NCI-H526 (cell line): ENCODE measurements around the gene ARHGAP22.

Source experiments
- DNase-seq, 2 experiments: peaks; one replicate each; lab custom pipeline; 2025; lab: John Stamatoyannopoulos, UW

ARHGAP22 gene

DNA sequence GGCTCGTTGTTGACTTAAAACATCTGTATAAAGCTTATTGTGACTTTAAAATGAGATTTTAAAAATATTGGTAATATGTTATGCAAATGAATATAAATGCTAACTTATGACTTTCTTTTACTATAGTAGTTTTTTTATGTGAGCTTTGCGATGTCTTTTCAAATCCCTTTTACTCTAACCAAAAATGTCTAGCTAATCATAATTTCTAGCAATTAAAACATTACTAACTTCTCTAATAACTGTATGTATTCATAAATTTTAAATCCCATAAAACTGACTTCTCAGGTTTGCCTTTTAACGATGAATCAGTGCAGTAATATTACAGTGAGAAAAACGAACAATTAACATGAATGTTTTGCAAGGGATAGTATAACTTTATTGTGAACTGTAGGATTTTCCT, 185.2 kb downstream of the ARHGAP22 start:
- no peak for DNase-seq

DNA sequence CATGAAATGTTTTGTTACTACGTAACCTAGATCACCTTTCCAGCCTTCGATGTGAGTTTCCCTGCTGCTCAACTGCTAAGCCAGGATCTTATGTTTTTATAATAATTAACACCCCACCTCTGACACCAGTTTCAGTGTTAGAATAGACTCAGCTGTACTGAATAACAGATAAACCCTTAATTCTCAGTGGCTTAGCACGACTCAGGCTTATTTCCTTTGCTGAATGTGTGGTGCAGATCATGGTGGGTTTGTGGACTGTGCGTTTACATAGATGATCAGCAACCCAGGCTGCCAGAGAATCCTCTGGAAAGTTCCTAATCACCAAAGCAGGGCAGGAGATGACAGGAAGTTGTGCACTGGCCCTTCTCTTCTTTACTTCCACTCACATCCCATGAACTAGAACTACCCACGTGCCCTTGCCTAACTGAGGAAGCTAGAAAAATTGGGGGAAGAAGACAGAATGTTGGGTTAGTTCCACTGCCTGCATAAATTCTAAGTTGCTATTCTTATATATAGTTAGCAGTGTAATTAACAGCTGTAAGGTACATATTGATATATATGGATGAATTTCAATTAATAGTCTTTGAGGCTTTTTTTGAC, 186.6 kb downstream of the ARHGAP22 start:
- no peak for DNase-seq

DNA sequence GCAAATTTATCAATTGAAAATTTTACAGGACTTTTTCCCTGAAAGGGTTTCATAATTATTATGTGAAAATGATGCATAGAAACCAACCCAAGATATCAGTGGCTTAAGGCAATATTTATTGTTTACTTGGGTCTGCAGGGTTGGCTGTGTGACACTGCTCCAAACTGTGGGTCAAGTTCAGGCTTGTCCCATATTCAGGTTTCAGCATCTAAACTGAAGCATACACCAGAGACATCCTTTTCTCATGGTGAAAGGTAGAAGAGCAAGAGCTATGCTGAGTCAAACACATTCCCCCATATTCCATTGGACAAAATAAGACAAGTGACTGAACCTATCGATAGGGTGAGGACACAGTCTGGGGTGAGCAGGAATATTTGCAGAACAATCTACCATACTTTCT, 187.5 kb downstream of the ARHGAP22 start:
- DNase-seq: no peak

DNA sequence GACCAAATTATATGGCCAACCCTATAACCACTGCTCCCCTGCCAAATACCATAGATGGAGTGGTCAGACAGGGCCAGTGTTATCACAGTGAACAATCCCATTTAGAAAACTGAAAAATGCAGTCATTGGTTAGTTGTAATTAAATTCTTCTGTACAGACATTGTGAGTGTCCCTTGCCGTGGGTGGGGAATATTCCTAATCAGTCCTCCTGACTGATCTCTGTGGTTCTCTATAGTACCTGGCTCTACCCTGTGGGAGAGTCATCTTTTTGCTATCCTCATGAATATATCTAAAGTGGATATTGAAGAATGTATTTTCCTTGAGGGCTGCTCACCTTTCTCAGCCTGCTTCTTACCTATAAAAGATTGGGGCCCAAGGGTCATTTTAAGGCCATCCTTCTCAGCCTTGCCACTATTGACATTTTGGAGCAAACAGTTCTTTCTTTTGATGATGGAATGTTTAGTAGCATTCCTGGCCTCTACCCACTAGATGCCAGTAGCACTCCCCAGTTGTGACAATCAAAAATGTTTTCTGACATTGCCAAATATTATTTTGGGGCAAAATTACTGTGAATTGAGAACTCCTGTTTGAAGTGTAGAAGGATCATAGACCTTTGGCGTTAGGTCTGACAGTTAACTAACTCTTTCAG, 188.2 kb downstream of the ARHGAP22 start:
- DNase-seq: no peak

DNA sequence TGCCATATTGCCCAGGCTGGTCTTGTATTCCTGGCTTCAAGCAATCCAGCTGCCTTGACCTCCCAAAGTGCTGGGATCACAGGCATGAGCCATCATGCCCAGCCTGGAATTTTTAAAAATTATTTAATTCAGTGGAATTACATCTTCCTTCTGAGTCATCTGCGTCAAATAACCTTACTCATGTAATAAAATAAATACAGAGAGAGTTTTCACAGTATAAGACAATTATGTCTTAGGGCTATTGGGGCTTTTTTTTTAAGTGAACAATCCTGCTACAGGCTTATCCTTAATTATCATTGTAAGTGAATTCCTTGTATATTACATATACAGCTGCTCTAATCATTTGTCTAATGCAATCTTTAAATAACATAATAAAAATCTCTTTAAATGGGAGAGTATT, 190.1 kb downstream of the ARHGAP22 start:
- DNase-seq: no peak

DNA sequence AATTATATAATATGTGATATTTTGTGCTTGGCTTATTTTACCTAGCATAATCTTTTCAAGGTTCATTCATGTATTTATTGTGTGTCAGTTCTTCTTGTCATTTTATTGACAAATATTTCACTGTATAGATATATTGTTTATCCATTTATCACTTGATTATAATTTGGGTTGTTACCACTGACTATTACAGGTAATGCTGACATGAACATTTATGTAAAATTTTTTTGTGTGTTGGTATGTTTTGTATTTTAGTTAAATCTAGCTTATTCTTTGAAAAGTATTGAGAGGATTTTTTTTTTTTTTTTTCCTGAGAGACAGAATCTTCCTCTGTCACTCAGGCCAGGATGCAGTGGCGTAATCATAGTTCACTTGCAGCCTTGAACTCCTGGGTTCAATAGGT, 190.7 kb downstream of the ARHGAP22 start:
- DNase-seq: no peak

DNA sequence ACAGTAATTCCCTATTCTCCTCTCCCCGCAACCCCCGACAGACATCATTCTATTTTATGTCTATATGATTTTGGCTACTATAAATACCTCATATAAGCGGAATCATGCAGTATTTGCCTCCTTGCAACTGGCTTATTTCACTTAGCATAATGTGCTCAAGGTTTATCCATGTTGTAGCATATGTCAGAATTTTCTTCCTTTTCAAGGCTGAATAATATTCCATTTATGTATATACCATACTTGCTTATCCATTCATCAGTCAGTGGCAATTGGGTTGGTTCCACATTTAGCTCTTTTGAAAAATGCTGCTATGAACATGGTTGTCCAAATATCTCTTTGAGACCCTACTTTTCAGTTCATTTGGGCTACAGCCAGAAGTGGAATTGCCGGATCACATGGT, 191.9 kb downstream of the ARHGAP22 start:
- no peak for DNase-seq

DNA sequence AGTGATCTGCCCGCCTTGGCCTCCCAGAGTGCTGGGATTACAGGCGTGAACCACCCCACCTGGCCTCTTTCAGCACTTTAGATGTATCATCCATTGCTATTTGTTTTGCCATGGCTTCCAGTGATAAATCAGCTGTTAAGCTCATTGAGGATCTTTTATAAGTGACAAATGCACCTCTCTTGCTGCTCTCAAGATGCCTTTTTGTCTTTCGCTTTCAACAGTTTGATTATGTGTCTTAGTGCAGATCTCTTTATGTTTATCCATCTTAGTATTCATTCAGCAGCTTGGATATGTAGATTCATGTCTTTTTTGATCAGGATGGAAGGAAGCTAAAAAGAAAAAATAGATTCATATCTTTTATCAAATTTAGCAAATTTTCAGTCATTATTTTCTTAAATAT, 192.8 kb downstream of the ARHGAP22 start:
- no peak for DNase-seq

DNA sequence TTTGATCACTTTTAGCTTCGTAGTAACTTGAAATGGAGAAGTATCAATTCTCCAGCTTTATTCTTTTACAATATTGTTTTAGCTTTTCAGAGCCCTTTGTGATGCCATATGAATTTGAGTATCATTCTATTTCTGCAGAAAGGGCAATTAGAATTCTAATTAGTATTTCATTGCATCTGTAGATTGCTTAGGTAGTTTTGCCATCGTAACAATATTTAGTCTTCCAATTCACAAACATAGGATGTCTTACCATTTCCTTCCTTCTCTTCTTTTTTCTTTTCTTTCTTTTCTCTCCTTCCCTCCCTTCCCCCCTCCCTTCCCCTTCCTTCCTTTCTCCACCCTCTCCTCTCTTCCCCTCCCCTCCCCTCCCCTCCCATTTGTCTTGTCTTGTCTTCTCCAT, 193.4 kb downstream of the ARHGAP22 start:
- no peak for DNase-seq

DNA sequence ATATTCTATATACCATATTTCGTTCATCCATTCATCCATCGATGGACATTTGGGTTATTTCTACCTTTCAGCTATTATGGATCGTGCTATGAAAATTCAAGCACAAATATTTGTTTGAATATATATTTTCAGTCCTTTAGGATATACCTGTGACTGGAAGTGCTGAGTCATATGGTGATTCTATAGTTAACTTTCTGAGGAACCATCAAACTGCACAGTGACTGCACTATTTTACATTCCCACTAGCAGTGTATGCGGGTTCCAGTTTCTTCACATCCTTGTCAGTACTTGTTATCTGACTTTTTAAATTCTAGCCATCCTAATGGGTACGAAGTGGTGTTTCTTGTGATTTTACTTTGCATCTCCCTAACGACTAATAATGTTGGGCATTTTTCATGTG, 194.4 kb downstream of the ARHGAP22 start:
- DNase-seq: no peak

DNA sequence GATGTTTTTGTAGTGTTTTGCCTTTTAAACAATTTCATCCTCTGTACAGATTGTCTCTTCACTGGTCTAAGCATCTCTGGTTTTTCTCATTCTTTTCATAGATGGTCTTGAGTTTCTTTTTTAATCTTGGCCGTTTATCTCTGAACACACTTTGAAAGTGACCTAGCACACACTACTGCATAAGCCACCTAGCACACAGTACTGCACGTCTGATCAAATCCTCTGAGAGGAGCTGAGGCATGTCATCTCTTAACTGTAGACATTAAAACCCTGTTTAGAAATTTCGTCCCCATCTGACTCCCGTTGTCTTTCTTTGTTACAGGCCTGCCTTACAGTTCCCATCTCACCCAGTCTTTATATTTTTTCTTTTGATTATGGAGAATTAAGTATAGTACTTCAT, 198.2 kb downstream of the ARHGAP22 start:
- no peak for DNase-seq

DNA sequence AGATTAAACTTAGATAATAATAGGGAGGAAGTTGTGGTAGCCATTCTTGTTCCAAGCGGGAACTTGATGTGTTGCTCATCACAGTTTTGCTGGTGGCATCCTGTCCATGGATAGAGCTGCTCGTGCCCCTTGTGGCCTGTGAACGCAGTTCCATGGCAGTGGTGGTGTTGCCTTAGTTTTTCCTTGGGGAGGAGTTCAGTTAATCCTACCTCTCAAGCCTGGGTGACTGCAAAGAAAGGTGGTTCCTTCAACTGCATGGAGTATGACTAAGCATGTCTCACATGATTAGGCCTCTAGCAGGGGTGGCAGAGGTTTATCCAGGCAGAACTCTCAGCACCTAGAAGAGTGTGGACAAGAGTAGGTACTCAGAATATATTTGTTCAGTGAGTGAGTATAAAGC, 198.7 kb downstream of the ARHGAP22 start:
- DNase-seq: no peak

DNA sequence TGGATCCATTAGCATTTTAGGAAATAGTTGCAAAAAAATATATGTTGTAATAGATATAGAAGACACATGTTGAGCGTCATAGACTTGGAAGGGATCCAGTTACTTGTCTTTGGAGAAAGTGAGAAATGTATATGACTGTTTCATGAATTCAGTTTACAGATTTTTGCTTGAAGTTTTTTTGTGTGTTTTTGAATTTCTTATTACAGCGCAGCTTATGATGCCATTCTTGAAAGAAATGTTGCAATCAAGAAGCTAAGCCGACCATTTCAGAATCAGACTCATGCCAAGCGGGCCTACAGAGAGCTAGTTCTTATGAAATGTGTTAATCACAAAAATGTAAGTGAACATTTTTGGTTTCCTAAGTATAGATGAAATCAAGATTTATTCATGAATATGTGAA, 200.2 kb downstream of the ARHGAP22 start:
- DNase-seq: no peak

DNA sequence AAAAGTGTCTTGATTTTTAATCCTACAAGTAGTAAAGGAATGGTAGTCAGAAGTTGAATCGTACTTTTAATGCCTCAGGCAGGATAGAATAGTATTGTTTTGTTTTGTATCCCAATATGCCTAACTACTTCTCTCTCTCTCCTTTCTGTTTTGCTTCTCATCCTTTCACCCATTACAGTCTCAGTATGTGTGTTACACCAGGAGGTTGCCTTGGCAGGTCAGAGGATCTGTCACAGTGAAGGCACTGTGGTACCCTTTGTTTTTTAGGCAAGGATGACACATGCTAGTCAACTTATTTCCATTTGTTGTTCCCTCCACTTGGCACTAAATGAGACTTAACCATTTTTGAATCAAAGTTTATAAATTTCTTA, 204.0 kb downstream of the ARHGAP22 start:
- DNase-seq: no peak

DNA sequence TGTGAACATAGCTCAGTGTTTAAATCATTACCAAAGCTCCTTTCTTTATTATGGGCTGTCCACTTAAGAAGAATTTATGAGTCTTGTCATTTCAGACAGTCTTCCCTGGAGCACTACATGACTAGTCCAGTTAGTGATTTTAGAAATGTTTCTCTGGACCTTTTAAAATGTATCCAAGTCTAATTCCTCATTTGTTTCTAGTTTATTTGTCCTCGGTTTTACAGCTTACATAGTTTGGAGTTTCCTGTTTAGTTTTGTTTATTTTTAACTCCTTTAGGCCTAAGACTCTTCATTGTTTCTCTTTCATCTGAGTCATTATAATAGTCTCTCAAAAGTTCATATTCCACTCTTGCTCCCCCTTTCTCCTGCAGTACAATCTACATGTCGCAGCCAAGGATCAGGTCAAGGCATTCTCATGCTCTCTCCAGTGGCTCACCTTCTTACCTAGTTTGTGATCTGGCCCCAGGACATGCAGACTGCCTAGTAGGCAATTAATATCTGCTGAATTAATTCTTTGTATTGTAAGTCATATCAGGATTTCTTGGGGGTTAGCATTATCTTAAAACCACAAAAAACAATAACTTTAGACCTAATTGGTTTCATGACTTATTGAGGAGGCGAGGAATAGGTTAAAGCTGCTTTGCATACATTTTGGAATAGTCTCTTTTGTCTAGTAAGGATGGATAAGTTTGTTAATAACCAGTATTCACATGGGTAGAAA, 204.6 kb downstream of the ARHGAP22 start:
- DNase-seq: no peak

DNA sequence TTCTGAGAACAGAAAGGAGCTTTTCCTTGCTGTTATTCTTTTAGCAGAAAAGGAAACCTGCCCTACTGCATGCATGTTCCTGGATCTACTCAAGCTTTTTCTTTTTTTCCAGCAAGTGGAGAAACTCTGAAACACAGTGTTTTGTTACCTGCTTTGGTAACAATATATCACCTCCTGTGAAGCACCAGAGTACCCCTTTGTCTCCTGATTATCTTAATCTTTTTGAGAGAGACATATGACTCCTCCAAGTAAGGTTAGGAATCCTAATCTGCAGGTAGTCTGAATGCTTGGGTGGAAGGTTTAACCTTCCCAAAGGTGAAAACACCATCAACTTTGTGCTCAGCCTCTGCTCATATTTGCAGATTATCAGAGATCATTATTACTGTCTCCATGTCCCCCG, 205.3 kb downstream of the ARHGAP22 start:
- DNase-seq: no peak

DNA sequence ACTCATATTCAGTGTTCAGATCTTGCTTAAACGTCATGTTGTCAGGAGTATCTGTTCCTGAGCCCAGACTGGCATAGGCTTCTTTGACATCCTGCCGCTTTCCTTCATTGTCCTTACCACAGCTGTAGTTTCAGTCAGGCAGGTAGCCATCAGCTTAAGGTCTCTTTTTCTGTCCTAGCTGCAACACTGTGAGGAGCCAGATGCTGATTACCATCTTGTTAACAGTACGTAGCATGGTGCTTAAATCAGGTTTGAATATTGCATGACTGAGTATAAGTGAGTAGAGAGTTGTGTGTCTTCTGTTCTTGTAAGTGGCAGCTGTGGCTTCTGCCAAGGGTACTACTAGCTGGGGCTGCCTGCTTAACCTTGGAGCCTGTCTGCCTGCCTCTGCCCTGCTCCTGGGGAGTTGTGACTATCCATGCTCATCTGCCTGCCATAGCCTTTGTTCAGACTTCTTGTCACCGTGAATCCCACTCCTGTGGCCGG, 205.8 kb downstream of the ARHGAP22 start:
- DNase-seq: no peak

DNA sequence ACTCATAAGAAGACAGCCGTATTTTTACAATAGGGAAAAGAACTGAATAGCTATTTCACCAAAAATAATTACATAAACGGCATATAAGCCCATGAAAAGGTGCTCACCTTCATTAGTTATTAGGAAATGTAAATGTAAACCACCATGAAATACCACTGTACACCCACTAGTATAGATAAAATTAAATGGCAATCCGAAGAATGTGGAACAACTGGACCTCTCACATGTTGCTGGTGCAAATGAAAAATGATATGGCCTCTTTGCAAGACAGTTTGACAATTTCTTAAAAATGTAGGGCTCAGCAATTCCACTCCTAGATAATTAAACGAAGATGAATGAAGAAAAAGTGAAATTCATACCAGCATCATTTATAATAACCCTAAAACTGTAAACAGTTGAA, 206.6 kb downstream of the ARHGAP22 start:
- DNase-seq: no peak
